ENCODE results near the gene OGT. TPM values are rescaled to one million over a fixed set of nuclear protein-coding genes. Genes with fewer than 3 reads are reported as not detected.

OGT gene
- total RNA-seq, result 27.2 and 35.3 TPM in 2 replicates

DNA sequence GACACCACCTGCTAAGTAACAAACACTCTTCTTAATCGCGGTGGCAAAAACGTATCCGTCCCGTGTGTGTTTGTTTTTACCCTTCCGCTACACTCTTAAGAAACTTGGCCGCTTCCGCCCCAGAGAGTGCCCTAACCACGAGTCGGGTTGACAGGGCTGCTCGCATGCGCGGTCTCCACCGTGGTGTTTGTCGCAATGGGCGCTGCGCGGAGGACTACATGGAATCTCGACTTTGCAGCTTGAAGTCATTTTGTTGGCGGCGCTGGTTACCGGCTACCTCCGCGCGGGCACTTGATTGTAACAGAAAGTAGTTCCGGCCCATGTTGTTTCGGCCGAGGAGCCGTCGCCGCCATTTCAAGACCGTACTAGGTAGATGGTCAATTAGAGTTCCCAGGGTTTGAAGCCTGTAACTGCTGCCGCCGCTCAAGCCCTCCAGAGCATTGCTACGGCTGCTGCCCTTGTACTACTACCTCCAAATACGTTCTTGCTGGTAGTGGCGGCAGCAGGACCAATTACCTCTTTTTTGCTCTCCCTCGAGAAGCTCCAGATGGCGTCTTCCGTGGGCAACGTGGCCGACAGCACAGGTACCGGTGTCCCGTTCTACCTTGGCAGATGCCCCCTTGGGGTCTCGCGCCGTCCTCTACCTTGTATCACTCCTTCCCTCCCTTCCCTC is at the start of gene OGT:
OGT (plus strand) TSS at position 352 of the 673 bp plus-strand sequence; CDS start at position 548, 196 bp downstream.

DNA sequence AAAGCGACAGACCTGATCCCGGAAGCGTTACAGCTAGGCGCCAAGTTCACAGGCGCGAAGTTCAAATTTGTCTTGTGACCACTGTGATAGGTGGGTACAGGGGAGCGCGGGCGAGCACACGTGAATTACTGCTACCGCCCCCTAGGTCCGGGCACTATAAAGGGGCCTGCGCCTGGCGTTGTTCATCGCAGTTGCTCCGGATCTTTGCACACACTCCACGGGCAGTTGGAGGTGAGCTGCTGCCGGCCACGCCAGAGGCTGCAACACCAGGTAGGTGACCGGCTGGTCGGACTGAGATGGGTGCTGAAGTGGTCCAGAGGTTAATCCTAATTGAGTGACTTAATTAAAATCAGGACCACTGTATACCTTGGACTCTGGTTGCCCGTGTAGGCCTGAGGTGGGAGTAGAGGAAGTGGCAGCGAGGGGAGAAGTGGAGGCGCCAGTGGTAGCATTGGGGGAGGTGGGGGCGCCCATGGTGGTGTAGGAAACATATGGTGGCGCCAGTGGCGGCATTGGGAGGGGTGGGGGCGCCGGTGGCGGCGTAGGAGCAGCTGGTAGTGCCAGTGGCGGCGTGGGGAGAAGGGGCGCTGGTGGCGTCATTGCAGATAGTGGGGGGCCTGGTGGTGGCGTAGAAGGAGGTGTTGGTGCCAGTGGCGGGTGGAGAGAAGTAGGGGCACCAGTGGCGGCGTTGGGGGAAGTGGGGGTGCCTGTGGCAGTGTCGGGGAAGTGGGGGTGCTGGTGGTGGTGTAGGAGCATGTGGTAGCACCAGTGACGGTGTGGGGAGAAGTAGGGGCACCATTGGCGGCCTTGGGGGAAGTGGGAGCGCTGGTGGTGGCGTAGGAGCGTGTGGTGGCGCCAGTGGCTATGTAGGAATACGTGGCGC is 45.6 kb downstream of the OGT start, which contains the start of gene GCNA:
GCNA (plus strand) TSS at position 185 of the 883 bp plus-strand sequence. CDS start 2,385 bp downstream, outside the sequence.

DNA sequence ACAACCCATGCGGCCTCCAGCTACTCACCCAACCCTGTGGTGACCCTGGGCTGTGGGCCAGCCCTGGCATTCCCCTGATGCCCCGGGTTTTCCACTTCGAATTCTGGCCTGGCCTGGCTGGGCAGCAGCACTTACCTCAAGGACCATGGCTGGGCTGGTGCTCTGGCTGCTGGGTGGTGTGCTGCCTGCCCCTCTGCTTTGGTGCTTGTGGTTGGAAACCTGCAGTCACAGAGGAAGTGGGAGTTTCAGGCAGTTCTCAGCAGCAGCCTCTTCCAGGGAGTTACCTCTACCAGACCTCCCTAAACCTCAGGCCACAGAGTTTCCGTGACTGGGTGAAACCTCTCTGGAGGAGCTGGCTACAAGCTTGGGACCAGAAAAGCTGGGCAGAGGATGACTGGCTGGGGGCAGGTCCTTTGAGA is 85.4 kb downstream of the OGT start, which contains the start of gene CXCR3:
CXCR3 (minus strand) TSS at position 209 of the 419 bp plus-strand sequence; CDS start at position 147, 62 bp downstream.

Other genes with a start within 250 kb of the OGT start
- gene NONO, start 249.5 kb upstream of the OGT start, total RNA-seq, result 276 and 299 TPM in 2 replicates
- 0.37 and 0.78 TPM in 2 replicates for gene ITGB1BP2, start 231.4 kb upstream of the OGT start, total RNA-seq
- 8.0 and 14.6 TPM in 2 replicates for gene TAF1, start 166.7 kb upstream of the OGT start, total RNA-seq
- gene GCNA, start 45.3 kb downstream of the OGT start, total RNA-seq, result 0.35 and 1.6 TPM in 2 replicates
- gene CXCR3, start 85.4 kb downstream of the OGT start, total RNA-seq, result not detected in 2 replicates
- not detected in 2 replicates for gene CXorf49, start 185.2 kb downstream of the OGT start, total RNA-seq
- not detected in 2 replicates for gene CXorf49B, start 230.2 kb downstream of the OGT start, total RNA-seq